HUES64 (cell line): ENCODE data around the gene IL17RB.

Experiments used
- H3K27ac ChIP-seq: 2 replicates; pipeline ENCODE4 v1.7.0; 2013; ENCODE audit warnings: low read depth, low read length, inconsistent platforms
- H3K27me3 ChIP-seq: 2 replicates; pipeline ENCODE4 v1.6.1; 2013; ENCODE audit warnings: mild to moderate bottlenecking, low read length; ENCODE audit not compliant: insufficient read depth
- H3K36me3 ChIP-seq: 2 replicates; pipeline ENCODE4 v1.6.1; 2013; ENCODE audit warnings: mild to moderate bottlenecking, low read length; ENCODE audit not compliant: insufficient read depth
- H3K4me1 ChIP-seq: 2 replicates; pipeline ENCODE4 v1.6.1; 2013; ENCODE audit warnings: mild to moderate bottlenecking, low read length, moderate library complexity; ENCODE audit not compliant: insufficient read depth
- H3K4me3 ChIP-seq: 2 replicates; pipeline ENCODE4 v1.5.1; 2013; ENCODE audit warnings: mild to moderate bottlenecking, low read length, moderate library complexity
- H3K9ac ChIP-seq: 2 replicates; pipeline ENCODE4 v1.6.1; 2013; ENCODE audit warnings: mild to moderate bottlenecking, low read depth, low read length
- H3K9me3 ChIP-seq: 2 replicates; pipeline ENCODE4 v1.6.1; 2013; ENCODE audit warnings: low read depth, low read length; ENCODE audit not compliant: insufficient read depth
- WGBS: fragments of 150-250, 120-280 bp; methylation state at CpG from one replicate; pipeline ENCODE4 v1.1.7; 2013; ENCODE audit warnings: missing lambda C conversion rate; 5-methylcytosine and 5-hydroxymethylcytosine counted together

IL17RB gene

DNA sequence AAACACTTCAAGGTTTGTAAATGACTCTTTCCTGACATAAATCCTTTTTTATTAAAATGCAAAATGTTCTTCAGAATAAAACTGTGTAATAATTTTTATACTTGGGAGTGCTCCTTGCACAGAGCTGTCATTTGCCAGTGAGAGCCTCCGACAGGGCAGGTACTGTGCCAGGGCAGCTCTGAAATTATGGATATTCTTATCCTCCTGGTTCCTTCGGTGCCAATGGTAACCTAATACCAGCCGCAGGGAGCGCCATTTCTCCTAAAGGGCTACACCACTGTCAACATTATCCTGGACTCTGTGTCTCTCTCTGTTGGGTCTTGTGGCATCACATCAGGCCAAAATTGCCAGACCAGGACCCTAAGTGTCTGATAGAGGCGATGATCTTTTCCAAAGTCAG lies 33.1 kb upstream of the IL17RB start:
- no peaks in the 10 kb centered on the region for H3K9me3 ChIP-seq
- no peak overlapping the region for H3K27ac ChIP-seq
- H3K4me3 ChIP-seq: no peak overlapping the region
- no peaks in the 10 kb centered on the region for H3K27me3 ChIP-seq
- H3K36me3 ChIP-seq: 0 out of 2 replicates have a peak, but pooled peaks cover 15% of the 10 kb centered on the region
- no peak overlapping the region for H3K9ac ChIP-seq
- no peaks in the 10 kb centered on the region for H3K4me1 ChIP-seq
- 95% methylated on average over 5 of the region's 5 CpGs for WGBS

DNA sequence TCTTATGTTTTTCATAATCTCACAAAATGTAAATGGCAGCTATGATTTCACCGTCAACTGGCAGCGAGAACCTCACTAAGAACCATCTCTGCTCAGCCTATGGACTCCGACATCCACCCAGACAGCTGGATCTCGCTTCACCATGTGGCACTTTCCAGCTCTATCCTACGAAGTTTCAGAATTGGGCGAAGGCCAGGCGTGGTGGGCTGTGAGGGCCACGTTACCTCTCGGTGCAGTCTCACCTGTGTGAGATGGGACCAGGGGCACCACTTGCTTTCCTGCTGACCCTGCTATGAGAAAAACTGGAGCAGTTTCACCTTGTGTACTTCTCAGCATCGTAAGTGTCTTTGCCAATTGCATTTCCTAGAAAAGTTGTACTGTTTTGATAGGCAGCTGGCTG lies 32.5 kb upstream of the IL17RB start:
- Histone ChIP-seq H3K36me3 (peaks cover 22% of the 10 kb centered on the region; the same call in 1 of the 2 replicates), H3K4me1 (no peaks in the 10 kb centered on the region), H3K9ac (no peak overlapping the region), H3K4me3 (no peak overlapping the region), H3K9me3 (no peaks in the 10 kb centered on the region), H3K27ac (no peak overlapping the region), H3K27me3 (no peaks in the 10 kb centered on the region)
- WGBS: 95% methylated on average over 10 of the region's 10 CpGs

DNA sequence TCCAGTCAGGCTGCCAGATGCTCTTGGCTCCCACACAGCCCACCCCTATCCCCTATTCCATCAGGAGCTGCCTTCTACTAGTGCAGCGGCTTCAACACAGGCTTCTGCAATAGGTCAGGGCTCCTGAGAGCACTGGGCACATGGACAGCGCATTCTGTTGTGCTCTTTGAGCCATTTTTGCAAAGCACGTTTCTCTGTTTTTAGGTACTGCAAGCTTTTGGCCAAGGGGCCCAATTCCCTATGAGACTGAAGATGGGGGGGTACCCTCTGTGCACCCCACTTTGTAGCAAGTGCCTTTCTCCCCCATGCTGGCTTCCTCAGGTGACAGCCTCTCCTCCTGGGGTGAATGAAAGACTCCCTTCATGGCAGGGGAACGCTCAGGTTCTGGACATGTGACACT lies 31.3 kb upstream of the IL17RB start:
- WGBS: 96% methylated on average over 4 of the region's 4 CpGs
- H3K9ac ChIP-seq: no peak overlapping the region
- no peaks in the 10 kb centered on the region for H3K4me1 ChIP-seq
- H3K4me3 ChIP-seq: no peak overlapping the region
- no peaks in the 10 kb centered on the region for H3K27me3 ChIP-seq
- H3K27ac ChIP-seq: no peak overlapping the region
- H3K9me3 ChIP-seq: no peaks in the 10 kb centered on the region
- H3K36me3 ChIP-seq: peaks cover 27% of the 10 kb centered on the region

DNA sequence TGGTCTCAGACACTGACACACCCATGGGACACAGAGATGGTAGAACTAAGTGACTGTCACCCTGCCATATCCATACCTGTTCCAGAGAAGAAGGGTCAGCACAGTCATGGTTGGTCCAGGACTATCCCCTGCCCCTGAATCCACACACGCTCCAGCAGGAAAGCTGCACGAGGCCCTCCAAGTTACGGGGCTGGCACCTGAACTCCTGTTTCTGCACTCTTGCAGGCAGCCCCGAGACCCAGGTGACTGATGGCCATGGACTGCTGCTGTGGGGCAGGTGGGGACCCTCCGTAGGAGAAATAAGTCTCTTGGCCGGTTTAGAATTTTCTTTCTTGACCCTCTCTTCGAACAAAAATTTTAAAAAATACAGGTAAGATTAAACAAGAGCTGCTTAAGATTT lies 30.7 kb upstream of the IL17RB start:
- Histone ChIP-seq H3K27ac (no peak overlapping the region), H3K9ac (no peak overlapping the region), H3K4me1 (no peaks in the 10 kb centered on the region), H3K27me3 (no peaks in the 10 kb centered on the region), H3K36me3 (peaks cover 32% of the 10 kb centered on the region), H3K4me3 (no peak overlapping the region), H3K9me3 (no peaks in the 10 kb centered on the region)
- WGBS: 98% methylated on average over 7 of the region's 7 CpGs

DNA sequence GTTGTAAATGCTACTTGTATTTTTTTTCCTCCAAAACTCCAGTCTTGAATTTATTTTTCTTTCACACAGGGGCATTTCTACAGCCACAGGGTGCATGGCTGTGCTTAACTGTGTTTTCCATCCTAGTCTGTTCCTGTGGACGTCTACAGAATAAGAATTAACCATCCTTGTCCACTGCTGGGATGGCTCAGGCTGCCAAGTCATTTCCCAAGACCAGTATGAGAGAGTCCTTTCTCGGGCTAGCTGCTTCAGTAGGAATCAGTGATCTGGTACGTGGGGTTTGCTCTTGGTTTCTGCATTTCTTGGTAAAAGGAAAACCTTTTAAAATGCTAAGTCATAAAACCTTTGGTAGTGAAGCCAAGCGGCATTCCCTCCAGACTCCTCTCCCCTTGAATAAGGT lies 29.9 kb upstream of the IL17RB start:
- WGBS: 89% methylated on average over 4 of the region's 4 CpGs
- Histone ChIP-seq H3K27ac (no peak overlapping the region), H3K9ac (no peak overlapping the region), H3K27me3 (no peaks in the 10 kb centered on the region), H3K9me3 (no peaks in the 10 kb centered on the region), H3K4me3 (no peak overlapping the region), H3K4me1 (no peaks in the 10 kb centered on the region), H3K36me3 (peaks cover 32% of the 10 kb centered on the region)

DNA sequence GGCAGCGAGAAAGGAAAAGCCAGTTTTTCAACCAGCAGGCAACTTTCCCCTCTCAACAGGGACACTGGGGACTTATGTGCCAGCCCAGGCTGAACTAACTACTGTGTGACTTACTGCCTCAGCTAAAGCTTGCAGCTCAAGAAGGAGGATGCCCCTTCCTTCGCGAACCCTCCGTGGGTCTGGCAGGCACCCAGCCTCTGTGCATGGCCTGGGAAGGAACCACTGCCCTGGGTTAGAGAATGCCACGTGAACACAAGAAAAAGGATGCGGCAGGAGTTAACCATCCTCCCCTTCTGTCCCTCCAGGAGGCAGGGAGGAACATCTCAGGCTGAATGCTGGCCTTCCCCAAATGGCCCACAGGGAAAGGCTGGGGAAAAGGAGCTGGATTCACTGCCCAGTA lies 29.2 kb upstream of the IL17RB start:
- no peak overlapping the region for H3K9ac ChIP-seq
- no peaks in the 10 kb centered on the region for H3K27me3 ChIP-seq
- H3K4me1 ChIP-seq: no peaks in the 10 kb centered on the region
- no peak overlapping the region for H3K4me3 ChIP-seq
- H3K9me3 ChIP-seq: no peaks in the 10 kb centered on the region
- H3K27ac ChIP-seq: no peak overlapping the region
- peaks cover 32% of the 10 kb centered on the region for H3K36me3 ChIP-seq
- WGBS: 98% methylated on average over 6 of the region's 6 CpGs

DNA sequence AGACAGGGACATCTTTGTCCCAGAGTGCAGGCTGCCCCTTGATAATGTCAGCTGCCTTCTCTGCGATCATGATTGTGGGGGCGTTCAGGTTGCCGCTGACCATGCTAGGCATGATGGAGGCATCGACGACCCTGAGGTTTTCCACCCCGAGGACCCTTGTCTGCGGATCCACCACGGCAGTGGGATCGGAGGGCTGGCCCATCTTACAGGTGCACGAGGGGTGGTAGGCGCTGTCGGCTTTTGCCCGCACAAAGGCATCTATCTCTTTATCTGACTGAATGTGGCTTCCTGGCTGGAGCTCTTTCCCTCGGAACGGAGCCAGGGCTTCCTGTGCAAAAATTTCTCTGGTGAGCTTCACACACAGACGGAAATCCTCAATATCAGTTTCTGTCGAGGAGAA lies 28.6 kb upstream of the IL17RB start:
- no peak overlapping the region for H3K9ac ChIP-seq
- no peaks in the 10 kb centered on the region for H3K4me1 ChIP-seq
- H3K9me3 ChIP-seq: no peaks in the 10 kb centered on the region
- H3K36me3 ChIP-seq: peaks cover 32% of the 10 kb centered on the region
- H3K27me3 ChIP-seq: no peaks in the 10 kb centered on the region
- WGBS: 95% methylated on average over 17 of the region's 17 CpGs
- H3K4me3 ChIP-seq: no peak overlapping the region
- H3K27ac ChIP-seq: no peak overlapping the region

DNA sequence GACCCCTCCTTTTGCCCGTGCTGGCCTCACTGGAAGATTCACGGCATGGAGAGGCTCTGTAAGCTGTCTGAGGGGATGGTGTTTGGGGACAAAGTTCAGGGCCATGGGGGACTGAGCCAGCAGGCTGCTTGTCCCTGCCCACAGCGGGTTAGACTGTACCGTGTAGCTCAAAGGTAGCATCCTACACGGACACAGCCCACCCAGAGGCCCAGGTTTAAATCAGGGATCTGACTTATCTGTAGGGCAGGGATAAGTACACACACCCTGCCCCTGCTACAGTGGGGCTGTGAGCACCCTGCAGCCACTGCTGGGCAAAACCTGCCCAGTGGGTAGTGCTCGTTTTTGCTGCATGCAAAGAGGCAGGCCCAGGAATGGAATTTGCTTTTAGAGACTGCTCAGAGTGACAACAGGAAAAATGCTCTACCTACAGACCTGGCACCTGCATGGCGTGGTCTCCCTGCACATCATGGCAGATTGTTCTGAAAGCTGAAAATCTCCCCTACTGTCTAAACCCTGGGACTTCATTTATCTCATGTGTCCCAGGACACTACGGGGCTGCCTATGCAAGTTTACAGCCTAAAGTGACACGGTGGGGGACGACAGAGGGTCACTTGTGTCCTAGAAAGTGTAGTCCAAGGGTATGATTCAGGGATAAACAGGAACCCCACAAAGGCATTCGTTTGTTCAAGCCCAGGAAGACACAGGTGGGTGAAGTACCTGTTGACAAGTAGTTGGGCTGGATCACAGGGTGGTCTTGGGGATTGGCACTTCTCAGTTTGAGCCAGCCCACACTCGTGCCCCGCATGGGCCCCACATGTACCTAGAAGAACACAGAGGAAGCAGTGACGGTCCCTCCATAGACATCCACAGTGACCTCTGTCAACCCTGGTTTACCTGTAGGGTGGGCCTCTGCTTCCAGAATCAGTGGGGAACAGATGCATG lies 27.9 kb upstream of the IL17RB start:
- H3K4me1 ChIP-seq: no peaks in the 10 kb centered on the region
- WGBS: 91% methylated on average over 14 of the region's 14 CpGs
- H3K27me3 ChIP-seq: no peaks in the 10 kb centered on the region
- H3K36me3 ChIP-seq: peaks cover 32% of the 10 kb centered on the region
- H3K9me3 ChIP-seq: no peaks in the 10 kb centered on the region
- H3K27ac ChIP-seq: no peak overlapping the region
- H3K4me3 ChIP-seq: no peak overlapping the region
- H3K9ac ChIP-seq: no peak overlapping the region

DNA sequence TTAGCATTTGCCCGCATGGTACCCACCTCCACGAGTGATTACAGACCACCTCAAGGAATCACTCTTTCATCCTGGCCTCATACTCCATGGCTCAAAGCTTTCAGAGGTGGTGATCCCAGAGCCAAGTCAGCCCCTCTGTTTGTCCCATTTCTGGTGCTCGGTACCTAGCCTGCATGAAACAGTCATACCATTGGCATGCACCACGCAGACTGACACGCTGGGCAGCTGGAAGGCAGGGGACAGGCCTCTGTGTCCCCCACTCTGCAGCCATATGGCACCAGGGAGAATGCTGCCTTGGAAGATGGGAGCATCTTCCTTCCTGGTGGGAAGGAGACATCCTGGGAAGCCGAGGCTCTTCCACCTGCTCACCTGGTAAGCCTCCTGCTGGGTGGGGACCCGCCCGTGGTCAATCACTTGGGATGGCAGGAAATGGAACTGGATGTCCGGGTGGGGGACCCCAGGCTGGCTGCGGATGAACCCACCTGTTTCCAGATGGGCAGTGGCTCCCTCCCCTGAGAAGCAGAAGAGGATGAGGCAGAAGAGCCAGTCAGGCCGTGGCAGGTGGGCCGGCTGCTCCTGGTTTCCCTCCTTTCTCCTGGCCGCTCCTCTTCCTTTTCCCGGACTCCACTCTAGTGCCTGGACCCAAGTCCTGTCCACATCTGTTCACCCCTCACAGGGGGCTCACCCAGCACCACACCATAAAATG lies 27.1 kb upstream of the IL17RB start:
- Histone ChIP-seq H3K36me3 (peaks cover 32% of the 10 kb centered on the region), H3K27ac (no peak overlapping the region), H3K4me1 (no peaks in the 10 kb centered on the region), H3K9ac (no peak overlapping the region), H3K27me3 (no peaks in the 10 kb centered on the region), H3K9me3 (no peaks in the 10 kb centered on the region), H3K4me3 (no peak overlapping the region)
- WGBS: 96% methylated on average over 14 of the region's 14 CpGs

DNA sequence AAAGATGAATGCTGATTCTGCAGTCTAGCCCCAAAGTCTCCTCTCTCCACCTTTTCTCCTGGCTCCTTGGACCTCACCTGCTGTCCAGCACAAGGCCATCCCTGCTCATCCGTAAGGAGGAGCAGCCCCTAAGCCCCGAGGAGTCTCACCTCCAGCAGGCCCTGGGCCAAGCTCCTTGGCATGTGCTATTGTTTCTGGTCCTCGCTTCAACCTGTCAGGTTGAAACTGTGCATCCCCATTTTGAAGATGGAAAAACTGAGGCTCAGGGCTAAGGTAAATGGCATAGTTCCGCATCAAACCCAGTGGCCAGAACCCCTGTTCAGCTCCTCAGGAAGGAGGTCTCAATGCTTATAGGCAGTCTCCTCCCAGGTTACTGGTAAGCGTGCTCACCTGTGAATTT lies 26.3 kb upstream of the IL17RB start:
- Histone ChIP-seq H3K4me3 (no peak overlapping the region), H3K9me3 (no peaks in the 10 kb centered on the region), H3K27me3 (no peaks in the 10 kb centered on the region), H3K9ac (no peak overlapping the region), H3K36me3 (peaks cover 32% of the 10 kb centered on the region), H3K4me1 (no peaks in the 10 kb centered on the region), H3K27ac (no peak overlapping the region)
- WGBS: 97% methylated on average over 5 of the region's 5 CpGs

DNA sequence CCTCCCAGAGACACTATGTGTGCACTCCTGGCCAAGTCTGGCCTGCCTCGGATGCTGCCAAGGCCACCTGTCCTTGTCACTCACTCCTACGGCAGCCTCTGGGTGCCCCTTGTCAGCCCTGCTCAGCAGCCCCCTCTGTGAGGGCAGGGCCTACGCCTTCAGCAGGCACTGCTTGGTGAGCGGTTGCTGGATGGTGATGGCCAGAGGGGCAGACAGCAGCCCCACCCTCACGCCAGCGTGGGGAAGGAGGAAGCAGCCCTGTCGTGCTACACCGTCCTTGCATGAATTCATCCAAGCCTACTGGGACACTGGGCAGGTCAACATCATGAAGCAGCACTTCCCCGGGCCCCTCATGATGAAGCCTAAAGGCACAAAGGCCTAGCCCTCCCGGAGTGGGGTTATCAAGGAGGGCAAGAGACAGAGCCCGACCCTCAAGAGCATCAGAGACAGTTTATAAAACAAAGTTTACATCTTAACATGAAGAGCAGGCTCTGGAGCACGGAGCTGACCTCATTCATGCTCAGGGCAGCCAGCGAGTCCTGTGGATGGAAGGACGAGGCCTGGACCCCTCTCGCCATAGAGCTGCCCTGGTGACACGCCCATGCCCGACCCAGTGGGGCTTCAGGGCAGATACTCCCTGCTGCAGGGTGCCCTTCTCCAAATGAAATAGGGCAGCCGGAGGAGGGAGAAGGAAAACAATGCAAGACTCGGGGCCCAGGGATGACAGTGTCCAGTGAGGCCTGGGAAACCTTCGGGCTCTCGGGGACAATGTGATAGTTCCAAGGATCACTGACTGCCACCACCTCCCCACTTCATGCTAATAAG lies 25.4 kb upstream of the IL17RB start:
- no peaks in the 10 kb centered on the region for H3K4me1 ChIP-seq
- no peak overlapping the region for H3K27ac ChIP-seq
- H3K4me3 ChIP-seq: no peak overlapping the region
- H3K9me3 ChIP-seq: no peaks in the 10 kb centered on the region
- peaks cover 29% of the 10 kb centered on the region for H3K36me3 ChIP-seq
- 93% methylated on average over 21 of the region's 21 CpGs for WGBS
- no peaks in the 10 kb centered on the region for H3K27me3 ChIP-seq
- no peak overlapping the region for H3K9ac ChIP-seq
